Omental fat pad (tissue), 4 donors: Measurements from ENCODE around the gene AIFM1. TPM values are rescaled to one million over a fixed set of nuclear protein-coding genes. Genes with fewer than 3 reads are reported as not detected.

Experiments used
- ATAC-seq: fragments of 150-250 bp; one replicate; pipeline ENCODE4 v1.9.1; 2016; ENCODE audit warnings: mild to moderate bottlenecking, moderate library complexity; ENCODE audit not compliant: low FRiP score
- DNase-seq: peaks from one replicate; pipeline ENCODE4 v3.0.0-alpha.2; 2019; ENCODE audit warnings: low spot score
- CTCF ChIP-seq, 3 donors: fragments of 450-650 bp; IDR thresholded peaks; one replicate each; pipeline ENCODE4 v1.5.1; 2016 to 2017; ENCODE audit warnings: antibody characterized with exemption in 3 of 3, mild to moderate bottlenecking in 3 of 3, moderate library complexity in 2 of 3
- total RNA-seq, 4 donors: library from RNA; depleted of rRNA; stranded (reverse); fragments of >200 nt; gene quantifications; one replicate each; pipeline ENCODE4 v1.1.0, GENCODE V29; 2016

The AIFM1 gene
- total RNA-seq, 4 donors from 2014 or later, result 14.7 to 21.2 (median 16.9) TPM

DNA sequence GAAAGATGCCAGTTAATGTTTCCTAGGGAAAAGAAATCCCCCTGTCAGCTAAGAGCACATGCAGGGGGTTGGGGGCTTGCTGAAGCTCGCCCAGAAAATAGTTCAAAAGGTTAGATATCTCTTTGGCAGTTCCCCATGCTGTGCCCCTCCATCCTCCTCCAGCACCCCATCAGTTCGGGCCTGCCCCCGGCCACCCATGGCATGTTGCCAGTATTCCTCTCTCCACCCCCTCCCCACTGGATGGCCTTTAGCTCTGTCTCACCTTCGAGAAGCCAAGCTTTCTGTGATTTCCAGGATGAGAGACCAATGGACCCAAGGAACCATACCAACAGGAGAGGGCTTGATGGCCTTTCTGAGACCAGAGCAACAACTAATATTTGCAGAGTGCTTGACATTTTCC, 11.3 kb upstream of the AIFM1 start:
- ATAC-seq (no peak), DNase-seq (no peak)
- no peak for TF ChIP-seq CTCF (IDR thresholded peaks at IDR 0.05)

DNA sequence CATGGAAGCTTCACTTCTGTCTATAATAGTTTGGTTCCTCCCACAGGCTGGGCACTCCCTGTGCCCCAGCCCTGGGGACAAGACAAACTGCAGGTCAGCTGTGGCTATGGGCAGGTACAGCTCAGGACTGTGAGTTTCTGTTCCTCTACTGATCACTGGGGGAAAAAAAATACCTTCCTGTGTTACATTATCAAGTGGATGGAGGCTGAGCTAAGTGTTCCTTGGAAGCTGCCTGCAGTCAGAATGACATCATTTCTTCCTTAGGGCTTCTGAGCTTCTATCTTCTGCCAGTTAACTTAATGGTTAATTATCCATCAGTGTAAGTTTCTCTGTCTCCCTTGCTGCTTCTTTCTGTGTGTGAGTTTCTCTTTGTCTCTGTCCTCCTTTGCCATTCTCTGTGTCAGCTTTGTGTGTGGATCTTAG, 10.7 kb upstream of the AIFM1 start:
- no peak for TF ChIP-seq CTCF (IDR thresholded peaks at IDR 0.05)
- ATAC-seq (no peak), DNase-seq (no peak)

GRCh38 chrX:130174937-130175336, 9.3 kb upstream of the AIFM1 start:
- ATAC-seq (no peak), DNase-seq (no peak)
- TF ChIP-seq CTCF (IDR thresholded peaks at IDR 0.05), result no peak

GRCh38 chrX:130174045-130174704, 8.5 kb upstream of the AIFM1 start:
- peak; percentile 56 for ATAC-seq
- DNase-seq, result no peak
- TF ChIP-seq CTCF (IDR thresholded peaks at IDR 0.05), result no peak

DNA sequence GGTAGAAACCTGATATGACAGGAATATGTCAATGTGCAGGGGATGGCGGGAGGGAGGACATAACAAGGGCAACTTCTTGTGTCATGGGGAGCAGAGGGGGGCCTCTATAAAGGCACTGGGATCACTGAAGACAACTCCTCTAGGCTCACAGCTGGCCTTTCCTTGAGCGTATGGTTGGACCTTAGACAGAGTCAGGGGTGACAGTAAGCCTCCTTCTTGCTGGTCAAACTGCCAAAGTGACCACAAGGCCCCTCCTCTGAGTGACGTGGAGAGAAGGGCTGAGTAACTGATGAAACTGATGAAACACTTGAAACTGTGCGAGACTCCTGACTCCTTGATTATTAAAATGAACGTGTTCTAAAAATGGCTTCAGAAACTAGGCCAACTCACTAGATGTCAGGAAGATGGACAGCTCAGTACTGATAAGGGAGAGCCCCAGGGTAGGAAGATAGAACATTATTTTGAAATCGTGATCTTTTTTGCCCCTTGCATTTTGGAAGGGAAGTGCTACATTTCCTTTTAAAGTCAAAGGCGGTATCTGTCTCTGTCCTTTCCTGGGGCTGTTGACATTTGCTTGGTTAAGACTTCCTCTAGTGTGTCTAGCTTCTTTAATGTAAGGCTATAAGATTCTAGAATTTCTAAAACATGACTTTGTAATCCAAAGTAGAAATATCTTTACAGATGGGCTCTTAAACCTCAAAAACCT, 7.7 kb upstream of the AIFM1 start:
- DNase-seq (peak; percentile 29), ATAC-seq (peak; percentile 63)
- TF ChIP-seq CTCF (IDR thresholded peaks at IDR 0.05), result no peak

DNA sequence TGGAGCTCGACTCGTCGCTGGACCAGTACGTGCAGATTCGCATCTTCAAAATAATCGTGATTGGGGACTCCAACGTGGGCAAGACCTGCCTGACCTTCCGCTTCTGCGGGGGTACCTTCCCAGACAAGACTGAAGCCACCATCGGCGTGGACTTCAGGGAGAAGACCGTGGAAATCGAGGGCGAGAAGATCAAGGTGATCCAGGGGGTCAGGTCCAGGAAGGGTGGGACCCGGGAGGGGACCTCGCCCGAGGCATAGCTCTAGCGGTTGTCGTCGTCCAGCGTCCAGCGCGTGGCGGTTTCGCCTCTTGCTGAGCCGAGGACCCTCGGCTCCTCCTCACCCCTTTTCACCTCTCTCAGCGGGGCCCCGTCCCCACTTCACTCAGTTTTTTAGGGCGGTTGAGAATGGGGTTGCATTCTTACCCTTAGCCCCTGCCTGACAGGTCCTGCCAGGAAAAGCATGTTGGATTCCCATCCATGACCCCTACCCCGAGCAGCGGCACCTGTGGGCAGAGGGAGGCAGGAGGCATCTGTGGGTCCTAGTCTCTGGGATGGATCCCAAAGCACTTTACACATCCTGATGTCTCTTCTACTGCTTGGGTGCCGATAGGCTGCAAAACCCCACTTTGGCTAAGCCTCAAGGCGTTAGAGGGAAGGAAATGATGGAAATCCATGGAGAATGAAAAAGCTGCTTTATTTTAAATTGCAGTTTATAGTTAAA, 6.6 kb upstream of the AIFM1 start:
- DNase-seq, result no peak
- no peak for ATAC-seq
- no peak for TF ChIP-seq CTCF (IDR thresholded peaks at IDR 0.05)
